ENCODE results near the gene STAT6. TPM values are rescaled to one million over a fixed set of nuclear protein-coding genes. Genes with fewer than 3 reads are reported as not detected.

The STAT6 gene
- total RNA-seq, 2 donors from 2014 or later: 52.7 to 82.4 TPM

- Histone ChIP-seq H3K4me3 (no peak overlapping the region), H3K27ac (no peak overlapping the region), H3K4me1 (peaks cover 13% of the 10 kb centered on the region), H3K27me3 (no peaks in the 10 kb centered on the region), H3K9me3 (no peaks in the 10 kb centered on the region), H3K36me3 (replicated peaks in 1 of 2; ENCODE audit: insufficient read depth in 1 of 2, low read depth in 2 of 2) (peaks cover 0 to 9% of the 10 kb centered on the region in 2 donors)
- ATAC-seq: no peak
- intact Hi-C loops (cut with DNase I): loop anchor here (5.0 kb wide), 1 partner anchor 35 kb away; no protein-coding TSS in a partner anchor
- DNase-seq: no peak
- TF ChIP-seq POLR2A (IDR thresholded peaks at IDR 0.05): no peak
- TF ChIP-seq, protein P1, sequence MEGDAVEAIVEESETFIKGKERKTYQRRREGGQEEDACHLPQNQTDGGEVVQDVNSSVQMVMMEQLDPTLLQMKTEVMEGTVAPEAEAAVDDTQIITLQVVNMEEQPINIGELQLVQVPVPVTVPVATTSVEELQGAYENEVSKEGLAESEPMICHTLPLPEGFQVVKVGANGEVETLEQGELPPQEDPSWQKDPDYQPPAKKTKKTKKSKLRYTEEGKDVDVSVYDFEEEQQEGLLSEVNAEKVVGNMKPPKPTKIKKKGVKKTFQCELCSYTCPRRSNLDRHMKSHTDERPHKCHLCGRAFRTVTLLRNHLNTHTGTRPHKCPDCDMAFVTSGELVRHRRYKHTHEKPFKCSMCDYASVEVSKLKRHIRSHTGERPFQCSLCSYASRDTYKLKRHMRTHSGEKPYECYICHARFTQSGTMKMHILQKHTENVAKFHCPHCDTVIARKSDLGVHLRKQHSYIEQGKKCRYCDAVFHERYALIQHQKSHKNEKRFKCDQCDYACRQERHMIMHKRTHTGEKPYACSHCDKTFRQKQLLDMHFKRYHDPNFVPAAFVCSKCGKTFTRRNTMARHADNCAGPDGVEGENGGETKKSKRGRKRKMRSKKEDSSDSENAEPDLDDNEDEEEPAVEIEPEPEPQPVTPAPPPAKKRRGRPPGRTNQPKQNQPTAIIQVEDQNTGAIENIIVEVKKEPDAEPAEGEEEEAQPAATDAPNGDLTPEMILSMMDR (IDR thresholded peaks at IDR 0.05): no peak
- WGBS, 2 donors: 65 to 75% methylated on average over 7 of the region's 7 CpGs
Measured at GRCh38 chr12:57107456-57108155, 3.6 kb downstream of the STAT6 start.

DNA sequence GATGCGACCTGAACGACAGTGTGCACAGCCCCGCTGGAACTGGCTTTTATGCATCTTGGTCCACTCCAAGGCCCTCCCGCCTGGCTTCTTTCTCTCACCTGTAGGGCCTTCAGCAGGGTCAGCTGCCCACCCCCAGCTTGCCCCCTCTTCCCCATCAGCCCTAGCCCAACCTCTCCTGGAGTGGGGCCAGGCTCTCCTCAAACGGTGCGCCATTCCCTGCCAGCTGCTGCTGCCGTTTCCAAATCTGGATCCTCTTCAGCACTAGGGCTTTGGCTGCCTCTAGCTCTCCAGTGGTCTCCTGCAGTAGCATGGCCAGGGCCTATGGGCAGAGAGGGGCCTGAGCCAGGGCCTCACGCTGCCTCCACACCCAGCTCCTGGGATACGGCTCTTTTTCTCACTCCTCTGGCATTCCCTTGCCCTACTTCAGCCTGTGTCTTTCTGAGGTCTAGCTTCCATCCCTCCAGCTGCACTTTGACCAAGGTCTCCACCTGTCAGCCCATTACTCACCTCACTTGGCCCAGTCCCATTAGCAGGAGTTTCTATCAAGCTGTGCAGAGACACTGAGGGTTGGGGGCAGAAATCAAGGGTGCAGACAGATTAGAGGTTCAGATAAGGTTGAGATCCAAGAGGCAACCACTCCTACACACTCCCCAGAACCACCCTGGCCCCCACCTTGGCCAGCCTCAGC, 5.0 kb downstream of the STAT6 start:
- Histone ChIP-seq H3K4me3 (no peak overlapping the region), H3K9me3 (no peaks in the 10 kb centered on the region), H3K27ac (no peak overlapping the region), H3K4me1 (peaks cover 17% of the 10 kb centered on the region), H3K36me3 (replicated peaks in 1 of 2; ENCODE audit: insufficient read depth in 1 of 2, low read depth in 2 of 2) (peaks cover 0 to 9% of the 10 kb centered on the region in 2 donors), H3K27me3 (no peaks in the 10 kb centered on the region)
- no peak for ATAC-seq
- no peak for DNase-seq
- intact Hi-C loops (cut with DNase I): loop anchor here (5.0 kb wide), 1 partner anchor 34 kb away; no protein-coding TSS in a partner anchor
- TF ChIP-seq, protein P1 (IDR thresholded peaks at IDR 0.05): no peak
- no peak for TF ChIP-seq POLR2A (IDR thresholded peaks at IDR 0.05)
- WGBS, 2 donors: 75 to 87% methylated on average over 9 of the region's 9 CpGs

- Histone ChIP-seq H3K27ac (no peak overlapping the region), H3K4me3 (no peak overlapping the region), H3K36me3 (replicated peaks in 1 of 2; ENCODE audit: insufficient read depth in 1 of 2, low read depth in 2 of 2) (peaks cover 0 to 10% of the 10 kb centered on the region in 2 donors), H3K9me3 (no peaks in the 10 kb centered on the region), H3K27me3 (no peaks in the 10 kb centered on the region), H3K4me1 (peaks cover 14% of the 10 kb centered on the region)
- ATAC-seq: no peak
- no peak for TF ChIP-seq POLR2A (IDR thresholded peaks at IDR 0.05)
- TF ChIP-seq, protein P1 (IDR thresholded peaks at IDR 0.05): no peak
- 91 to 98% methylated on average over 8 to 14 of the region's 14 CpGs for WGBS, 2 donors
- DNase-seq: no peak
- intact Hi-C loops (cut with DNase I): loop anchor here (5.0 kb wide), 1 partner anchor 33 kb away; no protein-coding TSS in a partner anchor
Measured at GRCh38 chr12:57105011-57105753, 6.0 kb downstream of the STAT6 start.

- DNase-seq (no peak), ATAC-seq (no peak)
- intact Hi-C loops (cut with DNase I): no loop called here
- H3K4me1 ChIP-seq: peaks cover 6% of the 10 kb centered on the region
- no peak overlapping the region for H3K27ac ChIP-seq
- no peaks in the 10 kb centered on the region for H3K9me3 ChIP-seq
- H3K36me3 ChIP-seq (replicated peaks in 1 of 2; ENCODE audit: insufficient read depth in 1 of 2, low read depth in 2 of 2): peaks cover 0 to 11% of the 10 kb centered on the region in 2 donors
- TF ChIP-seq, protein P1 (IDR thresholded peaks at IDR 0.05): no peak
- no peak for TF ChIP-seq POLR2A (IDR thresholded peaks at IDR 0.05)
- no peaks in the 10 kb centered on the region for H3K27me3 ChIP-seq
- 93 to 94% methylated on average over 11 to 12 of the region's 12 CpGs for WGBS, 2 donors
- no peak overlapping the region for H3K4me3 ChIP-seq
Measured at GRCh38 chr12:57104292-57104910, 6.8 kb downstream of the STAT6 start.
